OCI-LY3 (cell line): ENCODE measurements around the gene CATSPERE.

Source experiments
- H2AFZ ChIP-seq: fragments of 200-600, 300-600 bp; shearing (Covaris generic); 2 replicates; pipeline ENCODE4 v1.6.0; 2014; ENCODE audit warnings: antibody characterized with exemption, low read depth, low read length
- H3K27ac ChIP-seq: fragments of 200-600, 300-600 bp; sonication (generic); 2 replicates; pipeline ENCODE4 v1.5.1; 2014; ENCODE audit warnings: mild to moderate bottlenecking, low read length, moderate library complexity, mixed read lengths
- H3K27me3 ChIP-seq: fragments of 200-600, 300-600 bp; sonication (generic); 2 replicates; pipeline ENCODE4 v1.6.1; 2014; ENCODE audit warnings: low read depth, low read length, mixed read lengths
- H3K36me3 ChIP-seq: fragments of 200-600, 300-600 bp; sonication (generic); replicated peaks from 2 replicates; pipeline ENCODE3; 2014; ENCODE audit warnings: low read depth, low read length, mixed read lengths
- H3K4me1 ChIP-seq: fragments of 300-600, 200-600 bp; sonication (generic); 2 replicates; pipeline ENCODE4 v1.6.1; 2014; ENCODE audit warnings: low read length, mixed read lengths
- H3K4me2 ChIP-seq: fragments of 200-600, 300-600 bp; sonication (generic); 2 replicates; pipeline ENCODE4 v1.6.1; 2014; ENCODE audit warnings: low read length, mixed read lengths
- H3K4me3 ChIP-seq: fragments of 300-600, 200-600 bp; sonication (generic); 2 replicates; pipeline ENCODE4 v1.5.1; 2014; ENCODE audit warnings: antibody characterized with exemption, mild to moderate bottlenecking, low read length, moderate library complexity
- H3K79me2 ChIP-seq: fragments of 300-600, 200-600 bp; shearing (Covaris generic); 2 replicates; pipeline ENCODE4 v1.6.1; 2014; ENCODE audit warnings: mild to moderate bottlenecking, low read length, mixed read lengths
- H3K9ac ChIP-seq: fragments of 300-600, 200-600 bp; shearing (Covaris generic); 2 replicates; pipeline ENCODE4 v1.6.0; 2014; ENCODE audit warnings: mild to moderate bottlenecking, low read length, moderate library complexity
- H3K9me3 ChIP-seq: fragments of 200-600, 300-600 bp; shearing (Covaris generic); 2 replicates; pipeline ENCODE4 v1.6.1; 2014; ENCODE audit warnings: low read length, mixed read lengths; ENCODE audit not compliant: insufficient read depth
- H4K20me1 ChIP-seq: fragments of 200-600, 300-600 bp; sonication (generic); 2 replicates; pipeline ENCODE4 v1.6.1; 2016; ENCODE audit warnings: low read length, mixed read lengths; ENCODE audit not compliant: insufficient read depth
- CTCF ChIP-seq: fragments of 200-600, 300-600 bp; sonication (generic); IDR thresholded peaks from 2 replicates; pipeline ENCODE4 v1.5.1; 2014; ENCODE audit warnings: antibody characterized with exemption, low read length, low read depth
- EZH2phosphoT487 ChIP-seq: fragments of 200-600 bp; shearing (Covaris generic); IDR thresholded peaks from 2 replicates; pipeline ENCODE4 v1.6.1; 2018; ENCODE audit warnings: antibody characterized with exemption, mixed run types, low read depth

Gene CATSPERE

GRCh38 chr1:244645890-244646289 is 184.8 kb downstream of the CATSPERE start:
- H3K4me1 ChIP-seq: no peaks in the 10 kb centered on the region
- no peak for TF ChIP-seq EZH2phosphoT487
- no peak for TF ChIP-seq CTCF
- H4K20me1 ChIP-seq: no peaks in the 10 kb centered on the region
- no peak overlapping the region for H3K27ac ChIP-seq
- H3K9me3 ChIP-seq: no peaks in the 10 kb centered on the region
- no peak overlapping the region for H3K4me3 ChIP-seq
- no peaks in the 10 kb centered on the region for H3K79me2 ChIP-seq
- H3K27me3 ChIP-seq: peaks cover 7% of the 10 kb centered on the region; the same call in 1 of the 2 replicates
- no peak overlapping the region for H3K9ac ChIP-seq
- no peak overlapping the region for H3K4me2 ChIP-seq
- no peaks in the 10 kb centered on the region for H3K36me3 ChIP-seq
- H2AFZ ChIP-seq: no peak overlapping the region

GRCh38 chr1:244647819-244648218 is 186.7 kb downstream of the CATSPERE start:
- no peaks in the 10 kb centered on the region for H3K79me2 ChIP-seq
- no peak overlapping the region for H2AFZ ChIP-seq
- no peak overlapping the region for H3K4me2 ChIP-seq
- H3K9me3 ChIP-seq: no peaks in the 10 kb centered on the region
- H3K27me3 ChIP-seq: no peaks in the 10 kb centered on the region
- H3K4me1 ChIP-seq: peaks cover 5% of the 10 kb centered on the region
- TF ChIP-seq CTCF (no peak), EZH2phosphoT487 (no peak)
- H3K9ac ChIP-seq: no peak overlapping the region
- no peak overlapping the region for H3K4me3 ChIP-seq
- H4K20me1 ChIP-seq: no peaks in the 10 kb centered on the region
- H3K27ac ChIP-seq: no peak overlapping the region
- H3K36me3 ChIP-seq: no peaks in the 10 kb centered on the region

GRCh38 chr1:244651956-244652622 is 191.0 kb downstream of the CATSPERE start:
- peaks cover 21% of the 10 kb centered on the region for H3K4me1 ChIP-seq
- no peaks in the 10 kb centered on the region for H3K27me3 ChIP-seq
- H2AFZ ChIP-seq: peak overlapping the region; percentile 99
- peaks cover 8% of the 10 kb centered on the region for H3K36me3 ChIP-seq
- peak overlapping the region; percentile 90 for H3K4me2 ChIP-seq
- H3K27ac ChIP-seq: peak overlapping the region; percentile 9; the same call in 1 of the 2 replicates
- no peak for TF ChIP-seq EZH2phosphoT487
- TF ChIP-seq CTCF: no peak
- H4K20me1 ChIP-seq: peaks cover 24% of the 10 kb centered on the region
- H3K9me3 ChIP-seq: no peaks in the 10 kb centered on the region
- peak overlapping the region; percentile 77 for H3K9ac ChIP-seq
- H3K4me3 ChIP-seq: peak overlapping the region; percentile 84
- H3K79me2 ChIP-seq: peaks cover 38% of the 10 kb centered on the region

- Histone ChIP-seq H3K27me3 (no peaks in the 10 kb centered on the region), H3K4me1 (peaks cover 21% of the 10 kb centered on the region), H2AFZ (peak within 1 kb of the TSS; percentile 99), H3K9ac (peak within 1 kb of the TSS; percentile 95), H3K4me3 (peak within 1 kb of the TSS; percentile 87), H3K4me2 (peak within 1 kb of the TSS; percentile 94), H3K79me2 (peaks cover 45% of the 10 kb centered on the region), H3K36me3 (peaks cover 15% of the 10 kb centered on the region), H3K9me3 (no peaks in the 10 kb centered on the region), H4K20me1 (peaks cover 32% of the 10 kb centered on the region), H3K27ac (peak within 1 kb of the TSS; percentile 62)
- TF ChIP-seq CTCF: peak; percentile 65
- no peak for TF ChIP-seq EZH2phosphoT487
Observed at GRCh38 chr1:244652623-244653438, 191.8 kb downstream of the CATSPERE start, which contains the start of gene DESI2. Gene DESI2 (plus strand): TSS chr1:244653126. CDS start chr1:244653314, 188 bp downstream.
